LNCaP clone FGC (cell line): Measurements from ENCODE around the gene KCNIP4.

Experiments used
- DNase-seq: peaks from one replicate; pipeline ENCODE4 v3.0.0-alpha.2; 2011; ENCODE audit warnings: low read depth
- H3K4me3 ChIP-seq: 2 replicates; pipeline ENCODE4 v1.5.1; 2011; ENCODE audit warnings: mild to moderate bottlenecking, low read depth, low read length, control low read depth
- TF ChIP-seq, protein P1 (sequence below): IDR thresholded peaks from 2 replicates; pipeline ENCODE4 v1.5.1; 2012; ENCODE audit warnings: mild to moderate bottlenecking; ENCODE audit not compliant: control insufficient read depth, insufficient read depth; ENCODE audit errors: extremely low read depth

Gene KCNIP4

DNA sequence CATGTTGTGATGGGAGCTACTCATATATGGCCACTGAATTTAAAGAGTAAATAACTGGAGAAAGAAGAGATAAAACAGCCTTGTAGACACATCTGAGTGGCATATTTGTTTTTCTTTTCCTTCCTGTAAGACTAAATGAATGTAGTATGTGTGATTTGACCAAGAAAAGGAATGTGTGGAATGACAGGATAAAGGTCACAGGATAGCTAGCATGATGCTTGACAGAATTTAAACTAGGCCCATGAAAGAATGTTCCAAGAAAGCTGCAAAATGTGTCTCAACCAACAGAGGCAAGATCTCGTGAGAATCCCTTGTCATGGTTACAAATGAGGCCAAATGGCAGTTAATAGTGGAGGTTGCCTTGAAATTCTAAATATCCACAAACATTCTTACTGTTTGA, 137.0 kb downstream of the KCNIP4 start:
- H3K4me3 ChIP-seq: no peak overlapping the region
- TF ChIP-seq, protein P1, sequence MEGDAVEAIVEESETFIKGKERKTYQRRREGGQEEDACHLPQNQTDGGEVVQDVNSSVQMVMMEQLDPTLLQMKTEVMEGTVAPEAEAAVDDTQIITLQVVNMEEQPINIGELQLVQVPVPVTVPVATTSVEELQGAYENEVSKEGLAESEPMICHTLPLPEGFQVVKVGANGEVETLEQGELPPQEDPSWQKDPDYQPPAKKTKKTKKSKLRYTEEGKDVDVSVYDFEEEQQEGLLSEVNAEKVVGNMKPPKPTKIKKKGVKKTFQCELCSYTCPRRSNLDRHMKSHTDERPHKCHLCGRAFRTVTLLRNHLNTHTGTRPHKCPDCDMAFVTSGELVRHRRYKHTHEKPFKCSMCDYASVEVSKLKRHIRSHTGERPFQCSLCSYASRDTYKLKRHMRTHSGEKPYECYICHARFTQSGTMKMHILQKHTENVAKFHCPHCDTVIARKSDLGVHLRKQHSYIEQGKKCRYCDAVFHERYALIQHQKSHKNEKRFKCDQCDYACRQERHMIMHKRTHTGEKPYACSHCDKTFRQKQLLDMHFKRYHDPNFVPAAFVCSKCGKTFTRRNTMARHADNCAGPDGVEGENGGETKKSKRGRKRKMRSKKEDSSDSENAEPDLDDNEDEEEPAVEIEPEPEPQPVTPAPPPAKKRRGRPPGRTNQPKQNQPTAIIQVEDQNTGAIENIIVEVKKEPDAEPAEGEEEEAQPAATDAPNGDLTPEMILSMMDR: no peak
- DNase-seq: no peak

DNA sequence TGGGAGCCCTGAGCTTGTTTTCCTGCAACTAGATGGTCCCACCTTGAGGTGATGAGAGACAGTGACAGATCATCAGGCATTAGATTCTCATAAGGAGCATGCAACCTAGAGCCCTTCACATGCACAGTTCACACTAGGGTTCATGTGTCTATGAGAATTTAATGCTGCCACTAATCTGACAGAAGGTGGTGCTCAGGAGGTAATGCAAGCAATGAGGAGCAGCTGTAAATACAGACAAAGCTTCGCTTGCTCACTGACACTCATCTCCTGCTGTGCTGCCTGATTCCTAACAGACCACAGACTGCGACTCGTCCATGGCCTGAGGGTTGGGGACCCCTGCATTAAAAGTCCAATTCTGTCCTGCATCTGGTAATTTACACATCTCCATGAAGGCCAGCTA, 141.6 kb downstream of the KCNIP4 start:
- no peak overlapping the region for H3K4me3 ChIP-seq
- TF ChIP-seq, protein P1: no peak
- no peak for DNase-seq

DNA sequence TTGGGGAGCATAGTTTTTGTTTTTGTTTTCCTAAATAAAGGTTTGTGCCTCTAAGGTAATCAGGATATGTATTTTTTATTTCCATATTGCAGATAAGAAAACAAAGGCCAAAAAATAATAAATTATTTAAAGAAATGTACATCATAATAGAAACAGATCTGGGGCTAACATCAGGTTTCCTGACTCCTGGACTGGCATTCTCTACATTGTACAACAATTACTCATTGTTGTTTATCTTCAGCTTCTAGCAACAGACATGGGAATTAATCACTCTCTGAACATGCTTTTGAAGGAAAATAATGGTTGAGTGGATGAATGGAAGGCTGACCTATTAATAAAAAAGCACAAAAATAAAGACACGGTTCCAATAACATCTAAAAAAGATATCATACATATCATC, 146.2 kb downstream of the KCNIP4 start:
- TF ChIP-seq, protein P1: no peak
- no peak for DNase-seq
- no peak overlapping the region for H3K4me3 ChIP-seq

GRCh38 chr4:21801661-21802385, 146.7 kb downstream of the KCNIP4 start:
- TF ChIP-seq, protein P1: no peak
- no peak for DNase-seq
- no peak overlapping the region for H3K4me3 ChIP-seq

- no peak overlapping the region for H3K4me3 ChIP-seq
- no peak for DNase-seq
- TF ChIP-seq, protein P1: no peak
These were observed 153.5 kb downstream of the KCNIP4 start for GRCh38 chr4:21795091-21795490.

DNA sequence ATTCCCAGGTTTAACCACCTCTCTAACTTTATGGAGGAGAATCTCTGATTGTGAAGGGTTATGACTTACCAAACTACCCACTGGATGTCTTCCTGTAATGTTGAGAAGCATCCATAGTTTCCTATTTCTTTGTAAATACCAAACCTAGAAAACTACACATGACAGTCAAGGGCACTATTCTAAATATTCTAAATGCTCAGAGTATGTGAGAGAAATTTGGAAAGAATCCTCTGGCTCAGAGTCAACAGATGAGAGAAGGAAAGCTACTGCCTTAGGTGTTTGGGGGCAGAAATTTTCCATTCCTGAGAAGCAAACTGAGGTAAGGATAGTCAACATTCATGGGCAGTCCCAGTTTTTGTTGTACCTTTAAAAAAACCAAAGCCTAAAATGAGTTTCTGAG, 155.8 kb downstream of the KCNIP4 start:
- no peak for DNase-seq
- no peak overlapping the region for H3K4me3 ChIP-seq
- TF ChIP-seq, protein P1: no peak
